GM12892 (cell line): ENCODE data around the gene ARHGAP24.

Experiments
- POLR2A ChIP-seq: IDR thresholded peaks from 2 replicates; pipeline ENCODE4 v1.6.1; 2011; ENCODE audit warnings: low read depth, low read length, control low read depth
- POLR2AphosphoS5 ChIP-seq: IDR thresholded peaks from 2 replicates; pipeline ENCODE4 v1.6.1; 2011; ENCODE audit warnings: low read depth, low read length, control low read depth

DNA sequence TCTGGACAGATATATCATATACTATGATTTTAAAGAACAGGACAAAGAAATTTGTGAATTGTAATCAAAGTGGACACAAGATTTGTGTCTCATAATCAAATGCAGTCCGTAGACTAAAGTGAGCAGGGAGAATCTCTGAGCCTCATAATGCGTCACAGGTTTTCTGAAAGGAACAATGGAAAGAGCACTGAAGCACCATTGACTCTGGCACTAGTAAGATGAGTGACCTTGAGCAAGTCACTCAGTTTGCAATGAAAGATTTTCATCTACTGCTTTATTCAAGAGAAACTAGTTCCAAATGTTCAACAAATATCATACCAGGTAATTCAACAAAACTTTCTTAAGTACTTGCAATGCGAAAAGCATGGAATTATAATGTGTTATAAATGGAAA, 569.6 kb downstream of the ARHGAP24 start:
- no peak for TF ChIP-seq POLR2AphosphoS5
- no peak for TF ChIP-seq POLR2A
